Endometrial microvascular endothelial cells (primary cell): ENCODE results near the gene KLHL28. TPM values are rescaled to one million over a fixed set of nuclear protein-coding genes. Genes with fewer than 3 reads are reported as not detected.
"Not testable (repeated sequence)": the region's sequence is repeated elsewhere in the genome, so short reads cannot be mapped to it uniquely, and the experiment has no call there.

Source experiments
- in situ Hi-C: cut with HindIII; loops from 2 replicates; pipeline ENCODE4 v1.10.0; 2017; ENCODE audit warnings: low sequenced_read_pairs, low pct_unique_long_range_greater_than_20kb; ENCODE audit errors: inconsistent ontology term
- total RNA-seq: library from RNA; depleted of rRNA; stranded (reverse); fragments of >200 nt; gene quantifications from one replicate; pipeline ENCODE4 v1.2.3, GENCODE V29; 2015; ENCODE audit errors: inconsistent ontology term

KLHL28 gene
- total RNA-seq, 1 donor from 2014 or later, result 1.9 TPM

- in situ Hi-C loops, result no loop called here
Measured at GRCh38 chr14:44912041-44912869, 49.5 kb downstream of the KLHL28 start.

- in situ Hi-C loops, result no loop called here
Measured at GRCh38 chr14:44910821-44911220, 50.9 kb downstream of the KLHL28 start.

- in situ Hi-C loops, result no loop called here
Measured at GRCh38 chr14:44901696-44902095, 60.1 kb downstream of the KLHL28 start.

GRCh38 chr14:44898551-44898950 is 63.2 kb downstream of the KLHL28 start:
- in situ Hi-C loops, result no loop called here

- in situ Hi-C loops, result no loop called here
Measured at GRCh38 chr14:44897845-44898151, 63.9 kb downstream of the KLHL28 start.

GRCh38 chr14:44897041-44897844 is 64.5 kb downstream of the KLHL28 start:
- in situ Hi-C loops, result no loop called here

- in situ Hi-C loops, result no loop called here
Measured at GRCh38 chr14:44896275-44897040, 65.3 kb downstream of the KLHL28 start.

- in situ Hi-C loops, result no loop called here
Measured at GRCh38 chr14:44895716-44896115, 66.0 kb downstream of the KLHL28 start.

GRCh38 chr14:44893535-44893934 is 68.2 kb downstream of the KLHL28 start:
- in situ Hi-C loops, result no loop called here

GRCh38 chr14:44891726-44892372 is 69.9 kb downstream of the KLHL28 start:
- in situ Hi-C loops, result not testable (repeated sequence)

GRCh38 chr14:44889595-44890471 is 71.9 kb downstream of the KLHL28 start:
- in situ Hi-C loops, result no loop called here

GRCh38 chr14:44887596-44887955 is 74.2 kb downstream of the KLHL28 start:
- in situ Hi-C loops, result no loop called here

GRCh38 chr14:44886860-44887595 is 74.7 kb downstream of the KLHL28 start:
- in situ Hi-C loops, result no loop called here

GRCh38 chr14:44880791-44881190 is 81.0 kb downstream of the KLHL28 start:
- in situ Hi-C loops, result no loop called here
